Caki2 (cell line): ENCODE measurements around the gene LST1. TPM values are rescaled to one million over a fixed set of nuclear protein-coding genes. Genes with fewer than 3 reads are reported as not detected.
A peak's percentile ranks its signal among the peaks of the same experiment; 100 is the strongest.

ENCODE experiments used
- DNase-seq: peaks from one replicate; pipeline ENCODE4 v3.0.0-alpha.2; 2015; ENCODE audit warnings: low read depth
- in situ Hi-C: cut with HindIII; loops from 2 replicates; pipeline ENCODE4 v1.10.0; 2016; ENCODE audit warnings: low sequenced_read_pairs, low pct_unique_long_range_greater_than_20kb, mixed read lengths
- total RNA-seq: library from RNA; depleted of rRNA; stranded (reverse); fragments of >200 nt; shearing (Covaris generic); gene quantifications from 2 replicates; pipeline ENCODE4 v1.2.3, GENCODE V29; 2014; ENCODE audit warnings: low replicate concordance

Gene LST1
- total RNA-seq, 1 experiment from 2014 or later = not detected

DNA sequence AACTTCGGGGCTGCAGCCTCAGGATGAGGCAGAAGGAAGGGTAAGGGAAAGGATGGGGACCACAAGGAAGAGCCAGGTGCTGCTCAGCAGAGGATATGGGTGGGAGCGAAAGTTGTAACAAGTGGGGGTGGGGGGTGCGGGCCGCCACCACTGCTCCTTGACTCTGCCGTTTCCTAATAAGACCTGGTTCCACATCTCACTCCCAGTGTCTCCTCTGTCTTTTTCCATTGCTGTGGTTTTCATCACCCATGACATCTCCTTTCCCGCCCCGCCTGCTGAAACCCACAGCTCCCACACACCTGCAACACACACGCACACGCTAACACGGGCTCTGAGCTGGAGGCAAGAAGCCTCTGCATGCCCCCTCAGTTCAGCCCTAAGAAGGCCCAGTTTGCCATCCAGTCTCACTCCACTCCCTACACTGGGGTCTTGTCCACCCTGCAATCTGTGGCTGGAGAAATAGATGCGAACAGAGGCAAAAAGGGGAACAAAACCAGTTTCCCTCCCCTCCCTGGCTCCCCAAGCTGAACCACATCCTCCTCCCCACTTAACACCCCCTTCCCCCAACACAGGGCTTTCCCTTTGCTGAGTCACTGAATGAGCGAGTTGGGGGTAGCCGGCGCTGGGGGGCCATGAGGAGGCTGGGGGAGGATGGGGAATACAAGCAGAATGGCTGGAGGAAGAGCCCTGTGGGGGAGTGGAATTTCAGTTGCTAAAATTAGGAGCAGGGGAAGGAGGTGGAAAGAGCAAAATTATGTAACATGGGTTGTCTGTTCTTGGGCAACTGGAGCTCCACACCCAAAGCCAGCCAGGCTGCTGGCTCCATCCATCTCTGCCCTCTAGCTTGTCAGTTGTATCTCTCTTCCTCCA, 27.2 kb upstream of the LST1 start:
- DNase-seq = no peak

DNA sequence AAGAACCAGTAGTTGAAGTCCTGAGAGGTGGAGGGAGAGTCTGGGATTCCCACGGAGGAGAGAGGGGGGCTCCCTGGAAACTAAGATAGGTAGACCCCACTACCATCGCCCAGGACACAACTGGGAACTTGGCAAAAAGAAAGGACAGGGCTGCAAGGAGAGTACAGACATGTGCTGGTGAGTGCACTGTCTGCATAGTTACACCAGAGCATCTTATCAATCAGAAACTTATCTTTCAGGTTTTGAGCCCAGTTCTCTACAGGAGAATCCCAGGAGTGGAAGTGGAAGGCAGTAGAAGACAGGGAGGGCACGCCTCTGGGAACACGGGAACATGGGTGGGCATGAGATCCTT, 26.5 kb upstream of the LST1 start:
- no peak for DNase-seq
- in situ Hi-C loops = no loop called here

More for the DNA sequence above, 27.2 kb upstream of the LST1 start:
- in situ Hi-C loops = no loop called here

DNA sequence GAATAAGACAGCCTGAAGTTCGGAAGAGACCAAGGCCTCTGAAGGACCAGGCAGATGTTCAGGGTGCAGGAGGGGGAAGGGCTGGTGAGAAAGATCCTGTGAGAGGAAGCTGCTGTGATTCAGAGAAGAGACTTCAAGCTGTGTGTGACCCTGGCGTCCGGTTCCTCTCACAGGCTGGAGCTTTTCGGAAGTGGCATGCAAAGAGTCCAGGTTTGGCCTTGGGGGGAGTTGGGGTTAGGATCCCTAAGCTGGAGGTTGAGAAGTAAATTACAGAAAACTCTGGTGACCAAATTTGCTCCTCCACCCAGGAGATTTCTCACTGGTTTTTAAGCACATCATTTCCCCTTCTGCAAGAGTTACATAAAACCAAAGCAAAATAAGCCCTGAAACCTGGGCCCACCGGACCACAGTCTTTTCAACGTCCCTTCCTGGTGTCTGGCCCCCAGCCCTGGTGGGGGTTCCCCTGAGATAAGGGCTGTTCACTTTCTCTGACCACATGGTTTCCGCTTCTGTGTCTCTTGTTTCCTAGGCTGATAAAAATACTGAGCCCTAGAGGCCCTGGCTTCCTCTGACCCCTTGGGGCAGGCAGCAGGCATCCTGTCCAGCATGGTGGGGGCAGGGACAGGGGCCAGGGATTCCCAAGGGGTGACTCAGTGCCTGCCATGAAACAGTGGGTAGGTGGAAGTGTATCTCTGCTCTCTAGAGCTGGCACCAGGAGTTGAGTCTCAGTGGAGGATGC, 25.9 kb upstream of the LST1 start:
- peak; percentile 66 for DNase-seq
- in situ Hi-C loops = no loop called here

DNA sequence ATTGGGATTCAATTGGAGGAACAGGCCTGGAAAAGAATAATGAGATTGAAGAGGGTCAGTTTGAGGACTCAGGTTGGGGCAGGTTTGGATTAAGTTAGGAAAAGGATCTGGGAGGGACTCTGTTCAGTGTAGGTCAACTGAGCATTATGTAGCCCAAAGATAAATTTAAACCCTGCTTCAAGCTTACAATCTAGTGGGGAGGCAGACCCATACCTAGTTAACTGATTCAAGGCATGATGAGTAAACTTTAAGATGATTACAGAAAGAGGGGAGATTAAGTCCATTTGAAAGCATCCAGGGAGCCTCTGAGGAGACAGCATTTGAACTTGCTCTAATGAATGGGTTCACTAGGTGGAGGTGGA, 25.4 kb upstream of the LST1 start:
- no peak for DNase-seq
- in situ Hi-C loops = no loop called here

DNA sequence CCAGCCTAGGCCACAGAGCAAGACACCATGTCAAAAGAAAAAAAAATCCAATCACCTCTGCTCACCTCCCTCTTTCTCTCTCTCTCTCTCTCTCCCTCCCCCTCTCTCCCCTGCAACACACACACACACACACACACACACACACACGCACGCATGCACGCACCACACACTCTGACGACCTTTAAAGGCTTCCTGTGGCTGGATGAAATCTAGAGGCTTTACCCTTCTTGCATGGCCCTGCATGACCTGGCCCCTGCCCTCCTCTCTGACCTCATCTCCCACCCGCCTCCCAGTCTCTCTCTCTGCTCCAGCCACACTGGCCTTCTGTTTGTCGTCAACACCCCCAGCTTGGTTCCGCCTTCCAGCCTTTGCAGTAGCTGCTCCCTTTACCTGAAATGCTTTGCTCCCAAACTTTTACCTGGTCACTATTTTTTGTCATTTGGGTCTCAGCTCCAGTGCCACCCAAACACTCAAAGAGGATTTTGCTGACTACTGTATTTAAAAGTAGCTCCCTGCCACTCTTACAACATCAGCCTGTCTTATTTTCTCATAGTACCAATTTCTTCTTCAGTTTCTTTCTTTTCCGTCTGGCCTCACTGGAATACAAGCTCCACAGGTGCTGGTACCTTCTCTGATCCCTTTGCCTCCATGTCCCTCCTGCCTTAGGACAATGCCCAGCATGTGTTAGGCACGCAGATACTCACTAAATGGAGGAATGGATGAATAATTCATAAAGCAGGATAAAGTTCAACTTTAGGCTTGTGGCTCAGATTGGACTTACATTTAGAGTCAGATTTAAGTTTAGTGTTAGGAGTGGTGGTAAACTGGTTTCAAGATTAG, 18.3 kb upstream of the LST1 start:
- no peak for DNase-seq
- in situ Hi-C loops = no loop called here

DNA sequence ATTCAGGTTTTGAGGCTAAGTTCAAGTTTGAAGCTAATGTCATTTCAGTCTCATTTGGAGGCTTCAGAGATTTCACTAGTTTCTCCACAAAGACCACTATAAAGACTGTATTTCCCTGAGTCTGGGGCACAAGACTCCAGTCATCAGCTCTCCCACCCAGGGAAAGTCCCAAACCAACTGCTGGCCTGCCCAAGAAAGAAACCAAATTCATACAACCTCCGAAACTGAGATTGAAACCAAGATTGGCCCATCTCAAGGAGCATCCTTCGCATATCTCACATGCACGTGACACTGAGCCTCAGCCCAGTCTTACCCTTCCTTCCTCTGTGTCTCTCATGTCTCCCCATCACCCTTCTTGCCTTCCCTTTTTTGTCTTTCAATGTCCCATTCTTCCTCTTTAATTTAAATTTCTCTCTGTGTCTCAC, 17.5 kb upstream of the LST1 start:
- no peak for DNase-seq
- in situ Hi-C loops = no loop called here

DNA sequence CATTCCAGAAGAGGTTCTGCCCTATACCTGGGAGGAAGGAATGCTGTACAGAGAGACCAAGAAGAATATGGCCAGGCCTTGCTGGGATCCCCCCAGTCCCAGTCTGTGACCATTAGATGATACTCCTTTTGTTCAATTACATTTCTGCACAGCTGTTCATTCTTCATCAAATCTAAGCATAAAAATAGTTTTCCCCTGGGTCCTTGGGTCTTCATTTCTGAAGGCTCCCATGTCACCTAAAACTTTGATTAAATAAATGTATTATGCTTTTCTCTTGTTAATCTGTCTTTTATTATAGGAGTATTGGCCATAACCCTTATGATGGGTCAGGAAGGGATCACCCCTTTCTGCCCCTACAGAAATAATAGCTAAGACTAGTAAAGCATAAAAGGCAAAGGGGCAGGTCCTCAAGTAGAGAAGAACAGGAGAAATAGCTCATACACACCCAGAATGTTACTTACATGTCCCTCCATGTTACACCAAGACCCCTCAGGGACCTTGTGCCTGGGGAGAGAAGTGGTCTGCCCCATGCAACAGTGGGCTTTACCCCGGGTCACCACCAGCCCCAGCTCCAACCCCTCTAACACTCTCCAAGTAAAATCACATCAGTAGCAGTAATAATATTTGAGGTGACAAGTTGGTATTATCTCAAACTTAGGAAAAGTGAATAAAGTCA, 16.1 kb upstream of the LST1 start:
- DNase-seq = no peak
- in situ Hi-C loops = no loop called here

DNA sequence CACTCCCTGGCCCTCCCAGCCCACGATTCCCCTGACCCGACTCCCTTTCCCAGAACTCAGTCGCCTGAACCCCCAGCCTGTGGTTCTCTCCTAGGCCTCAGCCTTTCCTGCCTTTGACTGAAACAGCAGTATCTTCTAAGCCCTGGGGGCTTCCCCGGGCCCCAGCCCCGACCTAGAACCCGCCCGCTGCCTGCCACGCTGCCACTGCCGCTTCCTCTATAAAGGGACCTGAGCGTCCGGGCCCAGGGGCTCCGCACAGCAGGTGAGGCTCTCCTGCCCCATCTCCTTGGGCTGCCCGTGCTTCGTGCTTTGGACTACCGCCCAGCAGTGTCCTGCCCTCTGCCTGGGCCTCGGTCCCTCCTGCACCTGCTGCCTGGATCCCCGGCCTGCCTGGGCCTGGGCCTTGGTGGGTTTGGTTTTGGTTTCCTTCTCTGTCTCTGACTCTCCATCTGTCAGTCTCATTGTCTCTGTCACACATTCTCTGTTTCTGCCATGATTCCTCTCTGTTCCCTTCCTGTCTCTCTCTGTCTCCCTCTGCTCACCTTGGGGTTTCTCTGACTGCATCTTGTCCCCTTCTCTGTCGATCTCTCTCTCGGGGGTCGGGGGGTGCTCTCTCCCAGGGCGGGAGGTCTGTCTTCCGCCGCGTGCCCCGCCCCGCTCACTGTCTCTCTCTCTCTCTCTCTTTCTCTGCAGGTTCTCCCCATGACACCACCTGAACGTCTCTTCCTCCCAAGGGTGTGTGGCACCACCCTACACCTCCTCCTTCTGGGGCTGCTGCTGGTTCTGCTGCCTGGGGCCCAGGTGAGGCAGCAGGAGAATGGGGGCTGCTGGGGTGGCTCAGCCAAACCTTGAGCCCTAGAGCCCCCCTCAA, 13.8 kb upstream of the LST1 start, which contains the start of gene LTA:
Gene LTA (plus strand): TSS at position 249 of the 871 bp plus-strand sequence. CDS start 454 bp downstream, at position 703.
- no peak for DNase-seq
- in situ Hi-C loops = no loop called here

DNA sequence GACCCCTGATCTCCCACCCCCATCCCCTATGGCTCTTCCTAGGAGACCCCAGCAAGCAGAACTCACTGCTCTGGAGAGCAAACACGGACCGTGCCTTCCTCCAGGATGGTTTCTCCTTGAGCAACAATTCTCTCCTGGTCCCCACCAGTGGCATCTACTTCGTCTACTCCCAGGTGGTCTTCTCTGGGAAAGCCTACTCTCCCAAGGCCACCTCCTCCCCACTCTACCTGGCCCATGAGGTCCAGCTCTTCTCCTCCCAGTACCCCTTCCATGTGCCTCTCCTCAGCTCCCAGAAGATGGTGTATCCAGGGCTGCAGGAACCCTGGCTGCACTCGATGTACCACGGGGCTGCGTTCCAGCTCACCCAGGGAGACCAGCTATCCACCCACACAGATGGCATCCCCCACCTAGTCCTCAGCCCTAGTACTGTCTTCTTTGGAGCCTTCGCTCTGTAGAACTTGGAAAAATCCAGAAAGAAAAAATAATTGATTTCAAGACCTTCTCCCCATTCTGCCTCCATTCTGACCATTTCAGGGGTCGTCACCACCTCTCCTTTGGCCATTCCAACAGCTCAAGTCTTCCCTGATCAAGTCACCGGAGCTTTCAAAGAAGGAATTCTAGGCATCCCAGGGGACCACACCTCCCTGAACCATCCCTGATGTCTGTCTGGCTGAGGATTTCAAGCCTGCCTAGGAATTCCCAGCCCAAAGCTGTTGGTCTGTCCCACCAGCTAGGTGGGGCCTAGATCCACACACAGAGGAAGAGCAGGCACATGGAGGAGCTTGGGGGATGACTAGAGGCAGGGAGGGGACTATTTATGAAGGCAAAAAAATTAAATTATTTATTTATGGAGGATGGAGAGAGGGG, 12.6 kb upstream of the LST1 start:
- in situ Hi-C loops = no loop called here

DNA sequence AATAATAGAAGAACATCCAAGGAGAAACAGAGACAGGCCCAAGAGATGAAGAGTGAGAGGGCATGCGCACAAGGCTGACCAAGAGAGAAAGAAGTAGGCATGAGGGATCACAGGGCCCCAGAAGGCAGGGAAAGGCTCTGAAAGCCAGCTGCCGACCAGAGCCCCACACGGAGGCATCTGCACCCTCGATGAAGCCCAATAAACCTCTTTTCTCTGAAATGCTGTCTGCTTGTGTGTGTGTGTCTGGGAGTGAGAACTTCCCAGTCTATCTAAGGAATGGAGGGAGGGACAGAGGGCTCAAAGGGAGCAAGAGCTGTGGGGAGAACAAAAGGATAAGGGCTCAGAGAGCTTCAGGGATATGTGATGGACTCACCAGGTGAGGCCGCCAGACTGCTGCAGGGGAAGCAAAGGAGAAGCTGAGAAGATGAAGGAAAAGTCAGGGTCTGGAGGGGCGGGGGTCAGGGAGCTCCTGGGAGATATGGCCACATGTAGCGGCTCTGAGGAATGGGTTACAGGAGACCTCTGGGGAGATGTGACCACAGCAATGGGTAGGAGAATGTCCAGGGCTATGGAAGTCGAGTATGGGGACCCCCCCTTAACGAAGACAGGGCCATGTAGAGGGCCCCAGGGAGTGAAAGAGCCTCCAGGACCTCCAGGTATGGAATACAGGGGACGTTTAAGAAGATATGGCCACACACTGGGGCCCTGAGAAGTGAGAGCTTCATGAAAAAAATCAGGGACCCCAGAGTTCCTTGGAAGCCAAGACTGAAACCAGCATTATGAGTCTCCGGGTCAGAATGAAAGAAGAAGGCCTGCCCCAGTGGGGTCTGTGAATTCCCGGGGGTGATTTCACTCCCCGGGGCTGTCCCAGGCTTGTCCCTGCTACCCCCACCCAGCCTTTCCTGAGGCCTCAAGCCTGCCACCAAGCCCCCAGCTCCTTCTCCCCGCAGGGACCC, 11.7 kb upstream of the LST1 start:
- in situ Hi-C loops = no loop called here
- no peak for DNase-seq

More for the DNA sequence above, 12.6 kb upstream of the LST1 start:
- DNase-seq = no peak

DNA sequence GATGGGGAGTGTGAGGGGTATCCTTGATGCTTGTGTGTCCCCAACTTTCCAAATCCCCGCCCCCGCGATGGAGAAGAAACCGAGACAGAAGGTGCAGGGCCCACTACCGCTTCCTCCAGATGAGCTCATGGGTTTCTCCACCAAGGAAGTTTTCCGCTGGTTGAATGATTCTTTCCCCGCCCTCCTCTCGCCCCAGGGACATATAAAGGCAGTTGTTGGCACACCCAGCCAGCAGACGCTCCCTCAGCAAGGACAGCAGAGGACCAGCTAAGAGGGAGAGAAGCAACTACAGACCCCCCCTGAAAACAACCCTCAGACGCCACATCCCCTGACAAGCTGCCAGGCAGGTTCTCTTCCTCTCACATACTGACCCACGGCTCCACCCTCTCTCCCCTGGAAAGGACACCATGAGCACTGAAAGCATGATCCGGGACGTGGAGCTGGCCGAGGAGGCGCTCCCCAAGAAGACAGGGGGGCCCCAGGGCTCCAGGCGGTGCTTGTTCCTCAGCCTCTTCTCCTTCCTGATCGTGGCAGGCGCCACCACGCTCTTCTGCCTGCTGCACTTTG, 10.7 kb upstream of the LST1 start, which contains the start of gene TNF:
Gene TNF (plus strand): TSS at position 231 of the 567 bp plus-strand sequence. CDS start 177 bp downstream, at position 408.
- in situ Hi-C loops = no loop called here
- peak; percentile 71 for DNase-seq

DNA sequence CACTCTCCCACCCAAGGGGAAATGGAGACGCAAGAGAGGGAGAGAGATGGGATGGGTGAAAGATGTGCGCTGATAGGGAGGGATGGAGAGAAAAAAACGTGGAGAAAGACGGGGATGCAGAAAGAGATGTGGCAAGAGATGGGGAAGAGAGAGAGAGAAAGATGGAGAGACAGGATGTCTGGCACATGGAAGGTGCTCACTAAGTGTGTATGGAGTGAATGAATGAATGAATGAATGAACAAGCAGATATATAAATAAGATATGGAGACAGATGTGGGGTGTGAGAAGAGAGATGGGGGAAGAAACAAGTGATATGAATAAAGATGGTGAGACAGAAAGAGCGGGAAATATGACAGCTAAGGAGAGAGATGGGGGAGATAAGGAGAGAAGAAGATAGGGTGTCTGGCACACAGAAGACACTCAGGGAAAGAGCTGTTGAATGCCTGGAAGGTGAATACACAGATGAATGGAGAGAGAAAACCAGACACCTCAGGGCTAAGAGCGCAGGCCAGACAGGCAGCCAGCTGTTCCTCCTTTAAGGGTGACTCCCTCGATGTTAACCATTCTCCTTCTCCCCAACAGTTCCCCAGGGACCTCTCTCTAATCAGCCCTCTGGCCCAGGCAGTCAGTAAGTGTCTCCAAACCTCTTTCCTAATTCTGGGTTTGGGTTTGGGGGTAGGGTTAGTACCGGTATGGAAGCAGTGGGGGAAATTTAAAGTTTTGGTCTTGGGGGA, 10.0 kb upstream of the LST1 start:
- in situ Hi-C loops = no loop called here
- no peak for DNase-seq

DNA sequence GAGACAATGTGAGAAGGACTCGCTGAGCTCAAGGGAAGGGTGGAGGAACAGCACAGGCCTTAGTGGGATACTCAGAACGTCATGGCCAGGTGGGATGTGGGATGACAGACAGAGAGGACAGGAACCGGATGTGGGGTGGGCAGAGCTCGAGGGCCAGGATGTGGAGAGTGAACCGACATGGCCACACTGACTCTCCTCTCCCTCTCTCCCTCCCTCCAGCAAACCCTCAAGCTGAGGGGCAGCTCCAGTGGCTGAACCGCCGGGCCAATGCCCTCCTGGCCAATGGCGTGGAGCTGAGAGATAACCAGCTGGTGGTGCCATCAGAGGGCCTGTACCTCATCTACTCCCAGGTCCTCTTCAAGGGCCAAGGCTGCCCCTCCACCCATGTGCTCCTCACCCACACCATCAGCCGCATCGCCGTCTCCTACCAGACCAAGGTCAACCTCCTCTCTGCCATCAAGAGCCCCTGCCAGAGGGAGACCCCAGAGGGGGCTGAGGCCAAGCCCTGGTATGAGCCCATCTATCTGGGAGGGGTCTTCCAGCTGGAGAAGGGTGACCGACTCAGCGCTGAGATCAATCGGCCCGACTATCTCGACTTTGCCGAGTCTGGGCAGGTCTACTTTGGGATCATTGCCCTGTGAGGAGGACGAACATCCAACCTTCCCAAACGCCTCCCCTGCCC, 9.0 kb upstream of the LST1 start:
- no peak for DNase-seq
- in situ Hi-C loops = no loop called here

DNA sequence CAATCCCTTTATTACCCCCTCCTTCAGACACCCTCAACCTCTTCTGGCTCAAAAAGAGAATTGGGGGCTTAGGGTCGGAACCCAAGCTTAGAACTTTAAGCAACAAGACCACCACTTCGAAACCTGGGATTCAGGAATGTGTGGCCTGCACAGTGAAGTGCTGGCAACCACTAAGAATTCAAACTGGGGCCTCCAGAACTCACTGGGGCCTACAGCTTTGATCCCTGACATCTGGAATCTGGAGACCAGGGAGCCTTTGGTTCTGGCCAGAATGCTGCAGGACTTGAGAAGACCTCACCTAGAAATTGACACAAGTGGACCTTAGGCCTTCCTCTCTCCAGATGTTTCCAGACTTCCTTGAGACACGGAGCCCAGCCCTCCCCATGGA, 8.5 kb upstream of the LST1 start:
- in situ Hi-C loops = no loop called here
- DNase-seq = no peak
